HG02885 (cell line): Measurements from ENCODE around the gene EEPD1.

ENCODE experiments used
- ATAC-seq: cut with Tn5 transposase; IDR thresholded peaks from one replicate; pipeline ENCODE4 v1.9.1; 2021; ENCODE audit warnings: mild to moderate bottlenecking; ENCODE audit not compliant: unreplicated experiment, poor library complexity

EEPD1 gene

DNA sequence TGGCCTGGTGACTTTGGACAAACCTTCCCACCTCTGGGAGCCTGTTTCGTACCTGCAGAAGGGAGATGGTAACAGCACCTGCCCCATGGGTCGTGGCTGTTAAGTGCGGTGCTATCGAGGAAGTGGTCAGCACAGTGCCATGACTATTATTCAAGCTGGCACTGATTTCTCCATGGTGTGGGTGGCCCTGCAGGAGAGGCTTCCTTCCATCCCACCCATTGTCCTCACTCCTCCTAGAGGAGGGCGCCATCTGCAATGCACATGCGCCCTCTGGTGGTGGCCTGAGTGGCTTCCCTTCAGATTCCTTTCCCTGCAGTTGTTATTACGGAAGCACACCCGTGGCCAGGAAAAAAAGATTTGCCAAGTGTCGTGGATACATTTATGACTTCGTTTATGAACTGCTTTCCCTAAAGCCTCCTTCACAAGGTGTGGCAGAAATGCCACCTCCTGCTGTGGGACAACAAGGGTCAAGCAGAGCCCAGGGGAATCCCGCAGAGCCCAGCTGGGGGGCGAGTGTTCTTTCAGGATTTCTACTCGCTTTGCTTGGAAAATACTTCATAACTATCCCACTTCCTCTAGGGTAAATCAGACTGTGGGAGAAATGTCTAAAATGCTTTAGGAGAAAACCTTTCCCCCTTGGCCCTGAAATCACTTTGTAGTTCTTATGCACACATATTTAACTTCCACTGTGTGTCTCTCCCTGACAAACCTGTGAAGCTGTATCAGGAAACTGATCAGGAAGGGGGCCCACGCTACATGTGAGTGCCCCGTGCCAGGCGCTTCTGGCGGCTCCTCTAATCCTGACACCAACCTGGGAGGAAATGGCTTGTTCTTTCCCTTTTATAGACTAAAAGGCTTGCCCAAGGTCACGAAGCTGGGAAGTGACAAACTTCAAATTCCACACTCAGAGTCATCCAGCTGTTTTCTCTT lies 138.6 kb downstream of the EEPD1 start:
- ATAC-seq = peak; percentile 55

DNA sequence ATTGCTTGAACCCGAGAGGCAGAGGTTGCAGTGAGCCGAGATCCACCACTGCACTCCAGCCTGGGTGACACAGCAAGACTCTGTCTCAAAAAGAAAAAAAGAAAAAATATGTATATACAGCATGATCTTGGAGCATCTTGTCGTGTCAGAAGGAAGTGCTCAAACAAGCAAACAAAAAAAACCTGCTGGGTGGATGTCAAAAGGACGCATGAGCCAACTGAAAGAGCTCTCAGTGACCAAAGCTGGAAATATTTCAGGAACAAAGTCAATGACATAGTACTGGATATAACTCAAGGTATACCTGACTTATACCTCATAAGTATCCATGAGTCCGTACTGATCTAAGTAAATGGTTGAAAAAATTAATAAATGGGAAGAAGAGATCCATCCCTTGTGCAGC lies 142.0 kb downstream of the EEPD1 start:
- no peak for ATAC-seq

DNA sequence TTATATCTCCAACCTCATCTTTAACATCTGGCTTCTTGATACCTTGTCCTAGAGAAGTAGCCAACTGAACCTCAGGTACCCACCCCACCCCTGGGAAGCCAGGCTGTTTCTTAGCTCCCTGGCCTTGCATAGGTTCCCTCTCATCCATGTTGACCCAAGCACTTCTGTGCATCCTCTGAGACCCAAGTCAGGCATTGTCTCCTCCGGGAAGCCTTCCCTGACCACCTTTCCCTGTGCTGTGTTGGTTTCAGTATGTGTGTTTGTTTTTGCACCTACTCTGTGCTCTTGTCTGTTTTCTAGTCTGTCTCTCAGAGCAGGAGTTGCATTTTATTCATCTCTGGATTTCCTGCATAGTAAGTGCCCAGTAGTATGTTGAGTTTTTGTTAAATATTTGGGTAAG lies 143.2 kb downstream of the EEPD1 start:
- ATAC-seq = no peak

DNA sequence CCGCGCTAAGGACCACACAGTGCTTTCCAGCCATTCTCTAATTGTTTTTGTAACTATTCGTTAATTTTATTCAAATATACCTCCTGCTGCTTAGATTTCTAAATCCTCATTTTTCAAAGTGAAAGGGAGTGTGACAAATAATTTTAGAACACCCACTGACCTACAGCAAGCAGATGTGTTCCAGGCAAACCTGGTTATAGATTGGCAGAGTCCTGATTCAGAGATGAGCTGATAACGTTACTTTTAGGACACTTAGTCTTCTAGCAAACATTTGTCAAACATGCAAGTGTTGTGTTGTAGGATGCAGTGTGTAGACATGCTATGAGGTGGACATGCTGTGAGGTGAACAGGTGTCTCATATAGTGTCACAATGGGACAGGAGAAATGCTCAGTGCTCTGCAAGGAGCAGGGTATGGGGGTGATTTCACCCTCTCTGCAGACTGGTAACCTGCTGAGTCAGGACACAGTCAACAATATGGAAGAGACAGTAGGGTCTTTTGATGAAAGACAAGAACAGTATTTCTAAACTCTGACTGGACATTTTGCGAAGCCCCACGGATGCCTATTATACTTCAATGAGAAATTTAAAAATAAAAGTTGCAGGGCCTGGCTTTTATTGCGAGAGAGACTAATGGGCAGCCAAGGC lies 144.4 kb downstream of the EEPD1 start:
- no peak for ATAC-seq

DNA sequence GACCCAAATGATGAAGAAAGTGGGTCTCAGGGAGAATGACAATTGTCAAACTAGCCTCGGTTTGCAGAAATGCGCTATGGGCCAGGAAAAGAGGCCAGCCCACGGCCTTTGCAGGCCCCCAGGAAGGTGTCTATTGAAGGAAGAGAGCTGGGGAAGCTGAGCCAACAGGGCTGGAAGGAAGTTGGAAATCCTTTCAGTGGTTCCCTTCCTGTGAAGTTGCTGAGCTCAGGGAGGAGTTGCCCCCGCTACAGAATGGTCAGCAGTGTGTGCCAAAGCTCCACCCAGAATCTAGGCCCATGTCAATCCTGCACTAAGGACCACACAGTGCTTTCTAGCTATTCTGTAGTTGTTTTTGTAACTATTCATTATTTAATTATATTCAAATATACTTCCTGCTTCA lies 145.1 kb downstream of the EEPD1 start:
- ATAC-seq = no peak

DNA sequence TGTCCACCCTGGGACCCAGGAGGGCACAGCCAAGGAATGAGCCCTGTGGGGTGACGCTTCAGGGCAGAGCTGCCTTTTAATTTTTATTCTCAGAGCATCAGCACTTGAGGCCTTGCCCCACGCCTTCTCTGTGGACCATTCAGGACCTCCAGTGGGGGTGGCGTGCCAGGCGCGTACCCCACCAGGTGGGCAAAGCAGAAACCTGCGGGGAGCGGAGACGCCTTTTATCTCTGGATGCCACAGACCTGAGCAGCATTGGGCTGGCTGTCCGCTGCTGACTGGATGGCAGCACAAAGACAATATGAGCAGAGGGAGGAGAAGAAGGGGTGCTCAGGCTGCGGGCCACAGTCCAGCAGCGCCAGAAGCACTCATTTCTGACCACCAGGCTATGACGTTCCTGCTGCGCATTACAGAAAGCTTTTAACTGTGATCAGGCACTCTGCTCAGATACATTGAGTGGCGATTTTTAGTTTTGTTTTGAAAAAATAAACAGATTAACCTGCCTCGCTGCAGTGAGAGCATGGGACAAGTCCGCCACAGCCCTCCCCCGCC lies 146.2 kb downstream of the EEPD1 start:
- ATAC-seq = no peak

DNA sequence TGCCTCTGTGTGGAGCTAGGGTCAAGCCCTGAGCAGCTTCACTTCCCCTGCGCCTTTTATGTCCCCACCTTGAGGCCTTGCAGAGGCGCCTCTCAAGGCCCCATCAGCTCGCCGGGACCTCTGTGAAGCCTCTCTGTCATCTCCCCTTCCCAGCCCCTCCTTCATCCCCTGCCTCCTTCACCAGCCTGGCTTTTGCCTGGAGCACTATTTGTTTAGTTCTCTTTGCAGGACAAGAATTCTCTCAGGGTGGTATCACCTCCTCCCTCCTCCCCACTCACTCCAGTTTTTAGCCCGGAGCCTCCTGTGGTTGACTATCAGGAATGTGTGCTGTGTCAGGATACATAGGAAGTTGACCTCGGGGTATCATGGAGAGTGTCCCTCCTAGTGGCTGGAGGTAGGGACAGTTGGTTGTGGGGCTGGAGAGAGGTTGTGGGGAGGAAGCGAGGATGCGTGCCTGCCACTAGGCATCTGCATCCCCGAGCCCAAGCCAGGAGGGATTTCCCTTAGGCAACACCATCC lies 146.8 kb downstream of the EEPD1 start:
- no peak for ATAC-seq

DNA sequence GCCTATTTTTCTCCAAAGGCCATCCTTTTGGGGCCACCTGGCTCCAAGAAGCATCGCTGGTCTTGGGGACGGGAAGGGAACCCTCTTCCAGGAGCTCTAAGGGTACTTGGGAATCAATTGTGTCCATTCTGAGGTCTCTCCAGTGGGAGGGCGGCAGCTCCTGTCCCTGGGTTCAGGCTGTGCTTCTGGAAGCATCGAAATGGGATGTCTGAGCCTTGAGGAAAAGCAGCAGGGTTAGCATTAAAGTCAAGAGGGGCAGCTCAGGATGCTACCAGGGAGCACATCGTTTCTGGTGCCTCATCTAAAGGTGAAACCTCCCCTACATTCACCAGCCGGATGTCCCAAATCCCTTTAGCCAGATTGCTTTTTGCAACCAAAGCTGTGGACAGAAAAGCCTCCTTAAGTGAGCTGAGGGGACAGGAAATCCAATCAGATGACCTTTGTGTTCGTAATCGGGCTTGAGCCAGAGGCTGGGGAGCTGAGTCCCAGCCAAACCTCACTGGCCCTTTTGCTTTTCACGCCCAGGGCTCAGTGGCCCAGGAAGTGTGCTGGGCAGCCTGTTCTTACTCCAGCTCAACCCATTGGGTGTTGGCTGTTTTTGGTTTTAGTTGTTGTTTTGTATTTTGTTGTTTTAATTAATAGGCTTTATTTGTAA lies 147.8 kb downstream of the EEPD1 start:
- ATAC-seq = no peak

DNA sequence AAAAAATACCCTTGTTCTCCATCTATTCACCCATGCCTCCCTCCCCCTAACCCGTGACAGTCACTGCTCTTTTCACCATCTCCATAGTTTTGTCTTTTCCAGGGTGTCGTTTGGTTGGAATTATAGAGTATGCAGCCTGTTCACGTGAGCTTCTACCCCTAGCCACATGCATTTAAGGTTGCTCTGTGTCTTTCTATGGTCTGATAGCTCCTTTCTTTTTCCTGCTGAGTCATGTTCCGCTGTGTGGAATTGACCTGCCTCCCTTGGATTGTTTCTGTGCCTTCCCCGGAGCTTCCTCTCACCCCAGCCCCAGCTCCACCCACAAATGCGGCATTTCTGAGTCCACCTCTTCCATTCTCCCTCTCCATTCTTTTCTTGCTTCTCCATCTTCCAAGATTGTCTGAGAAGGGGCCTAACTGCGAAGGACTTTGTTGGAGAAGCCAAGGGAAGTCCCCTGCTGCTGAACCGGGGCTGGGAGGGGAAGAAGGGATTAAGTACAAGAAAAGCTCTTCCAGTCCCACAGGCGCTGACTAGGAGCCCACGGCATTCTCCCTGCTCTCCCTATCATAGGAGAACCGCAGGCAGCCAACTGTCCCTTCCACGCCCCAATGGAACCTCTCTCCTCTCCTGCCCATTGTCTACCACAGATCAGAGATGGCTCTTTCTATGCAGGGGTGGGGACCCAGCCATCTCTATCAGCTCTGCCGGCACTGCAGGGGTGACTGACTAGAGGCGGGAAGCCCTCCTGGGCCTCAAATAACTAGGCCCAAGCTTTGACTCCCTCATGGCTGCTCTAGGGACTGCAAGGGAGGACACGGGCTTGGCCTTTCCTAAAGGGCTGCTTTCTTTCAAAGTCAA lies 149.1 kb downstream of the EEPD1 start:
- no peak for ATAC-seq

DNA sequence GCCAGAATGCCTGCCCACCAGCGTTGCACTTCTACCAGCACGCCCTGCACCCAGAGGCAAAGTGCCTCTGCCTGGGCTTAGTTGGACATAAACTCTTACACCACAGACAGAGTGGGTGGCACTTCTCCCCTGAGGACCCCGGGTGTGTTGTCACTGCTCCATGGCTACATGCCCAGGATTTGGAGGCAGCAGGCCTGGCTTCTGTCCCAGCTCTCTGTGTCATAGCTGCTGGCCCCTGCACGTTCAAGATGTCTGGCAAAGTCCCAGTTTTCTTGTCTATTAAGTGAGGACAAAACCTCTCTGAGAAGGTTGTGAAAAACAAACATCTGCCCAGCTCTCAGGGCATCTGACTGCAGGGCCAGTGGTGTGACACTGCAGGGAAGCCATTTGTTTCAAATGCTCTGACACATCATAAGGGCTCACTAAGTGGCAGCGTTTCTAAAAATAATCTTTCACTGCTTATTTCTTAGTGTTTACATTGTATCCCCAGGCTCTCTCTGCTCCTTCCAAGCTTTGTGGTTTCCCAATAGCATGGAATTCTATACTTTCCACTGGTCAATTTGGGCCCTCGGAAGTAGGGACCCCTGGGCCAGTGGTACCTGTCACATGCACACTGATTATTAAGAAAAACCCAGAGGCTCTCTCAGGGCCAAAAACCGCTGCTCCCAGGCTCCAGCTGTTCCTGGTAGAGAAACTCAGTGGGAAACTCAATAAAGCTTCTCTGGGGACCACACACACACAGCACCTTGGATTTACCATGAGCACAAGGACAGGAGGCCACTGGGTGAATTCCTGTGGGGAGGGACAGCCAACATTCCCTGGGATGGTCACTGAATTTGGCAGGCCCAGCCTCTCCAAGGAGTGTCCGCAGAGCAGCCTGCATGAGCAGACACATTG lies 150.4 kb downstream of the EEPD1 start:
- ATAC-seq = no peak

DNA sequence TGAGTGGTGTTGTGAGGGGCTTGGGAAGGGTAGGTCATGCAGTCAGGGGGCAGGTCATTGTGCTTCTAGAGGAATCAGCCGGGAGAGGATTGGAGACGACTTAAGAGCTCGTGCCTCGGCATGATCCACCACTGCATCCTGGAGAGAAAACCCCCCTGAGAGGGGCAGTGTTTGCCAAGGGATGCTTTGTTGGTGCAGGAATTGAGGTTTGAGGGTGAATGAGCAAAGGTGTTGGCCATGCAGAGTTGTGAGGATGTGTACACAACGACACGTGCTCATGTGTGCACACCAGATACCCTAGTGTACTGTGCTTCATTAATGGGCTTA lies 151.0 kb downstream of the EEPD1 start:
- no peak for ATAC-seq

DNA sequence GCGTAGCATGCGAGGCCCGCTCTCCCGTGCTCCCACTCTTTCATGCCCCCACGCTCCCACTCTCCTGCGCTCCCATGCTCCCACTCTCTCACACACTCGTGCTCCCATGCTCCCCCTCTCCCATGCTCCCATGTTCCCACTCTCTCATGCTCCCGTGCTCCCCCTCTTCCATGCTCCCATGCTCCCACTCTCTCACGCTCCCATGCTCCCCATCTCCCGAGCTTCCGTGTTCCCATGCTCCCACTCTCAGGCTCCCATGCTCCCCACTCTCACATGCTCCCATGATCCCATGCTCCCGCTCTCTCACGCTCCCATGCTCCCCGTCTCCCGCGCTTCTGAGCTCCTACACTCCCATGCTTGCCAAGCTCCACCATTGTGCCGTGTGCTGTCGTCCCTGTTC lies 152.2 kb downstream of the EEPD1 start:
- ATAC-seq = no peak

DNA sequence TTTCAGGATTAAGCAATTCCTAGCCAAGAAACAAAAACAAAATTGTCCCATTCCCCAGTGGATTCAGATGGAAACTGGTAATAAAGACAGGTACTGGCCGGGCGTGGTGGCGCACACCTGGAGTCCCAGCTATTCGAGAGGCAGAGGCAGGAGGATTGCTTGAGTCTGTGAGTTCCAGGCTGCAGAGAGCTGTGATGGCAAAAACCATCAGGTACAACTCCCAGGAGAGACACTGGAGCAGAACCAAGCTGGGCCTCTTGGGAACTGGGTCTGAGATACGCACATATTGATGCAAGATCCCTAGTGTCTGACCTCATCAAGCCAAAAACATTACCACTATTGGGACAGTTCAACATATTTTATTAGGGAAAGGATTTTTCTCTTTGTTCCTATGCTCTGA lies 152.6 kb downstream of the EEPD1 start:
- no peak for ATAC-seq

DNA sequence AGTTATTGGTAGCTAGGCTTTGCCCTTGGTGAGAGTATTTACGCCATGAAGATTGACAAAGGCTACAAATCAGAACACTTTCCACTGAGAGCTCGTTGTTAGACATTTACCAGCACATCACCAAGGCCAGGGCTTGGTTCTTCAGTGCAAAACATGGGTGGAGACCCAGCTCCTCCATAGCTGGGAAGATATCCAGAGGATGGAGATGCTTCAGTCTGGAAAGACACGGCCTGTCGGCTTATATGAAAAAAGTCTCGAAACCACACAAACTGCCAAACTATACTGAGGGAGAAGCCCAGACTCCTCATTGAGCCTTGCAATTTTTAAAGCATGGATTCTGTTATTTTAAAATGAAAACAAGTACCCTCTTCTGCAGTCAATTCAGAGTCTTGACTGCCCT lies 153.2 kb downstream of the EEPD1 start:
- ATAC-seq = no peak

DNA sequence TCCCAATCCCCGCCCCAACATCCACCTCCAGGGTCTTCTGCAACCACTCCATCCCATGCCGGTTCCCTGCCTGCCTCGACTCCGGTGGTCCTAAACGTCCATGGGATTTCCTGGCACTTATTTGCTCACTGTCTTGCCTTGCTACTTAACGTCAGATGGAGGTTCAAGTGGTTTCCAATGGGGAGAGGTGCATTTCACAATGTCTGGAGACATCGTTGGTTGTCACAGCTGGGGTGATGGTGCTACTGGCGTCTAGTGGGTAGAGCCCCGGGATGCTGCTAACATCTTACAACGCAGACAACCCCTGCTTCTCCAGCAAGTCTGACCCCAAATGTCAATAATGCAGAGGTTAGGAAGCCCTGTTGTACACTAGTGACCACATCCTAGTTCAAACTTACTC lies 153.7 kb downstream of the EEPD1 start:
- no peak for ATAC-seq

DNA sequence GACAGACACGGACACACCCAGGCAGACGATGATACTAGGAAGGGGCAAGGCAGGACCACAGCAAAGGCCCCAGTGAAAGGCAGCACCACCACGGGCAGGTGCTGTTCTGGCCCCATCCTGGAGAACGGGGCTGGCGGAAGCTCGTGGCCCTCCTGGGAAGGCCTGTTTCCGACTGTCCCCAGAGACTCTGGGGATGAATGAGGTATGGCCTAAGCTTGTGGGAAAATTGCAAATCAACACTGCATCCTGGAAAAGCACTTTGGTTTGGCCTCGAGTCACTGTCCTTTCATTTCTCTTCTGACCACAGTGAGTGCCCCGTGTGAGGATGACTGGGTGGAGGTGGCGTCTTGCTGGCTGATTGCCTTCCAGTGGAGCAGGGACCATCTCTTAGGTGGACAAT lies 155.0 kb downstream of the EEPD1 start:
- no peak for ATAC-seq

DNA sequence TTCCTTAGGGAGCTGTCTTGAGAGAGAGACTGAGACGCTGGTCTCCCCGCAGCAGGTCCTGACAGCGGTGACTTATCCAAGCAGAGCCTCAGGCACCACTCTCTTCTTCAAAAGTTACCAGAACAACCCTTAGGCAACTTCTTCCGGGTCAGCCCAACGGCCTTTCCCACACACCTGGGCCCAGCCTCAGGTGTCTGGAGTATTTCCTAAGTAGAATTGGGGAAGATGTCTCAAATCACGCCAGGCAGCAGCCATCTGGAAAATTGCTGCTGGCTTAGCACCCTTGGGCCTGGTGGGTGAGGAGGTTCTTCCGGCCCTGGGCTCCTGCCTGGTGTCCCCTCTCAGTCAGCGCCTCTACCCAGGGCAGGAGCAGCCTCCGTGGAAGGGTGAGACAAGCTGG lies 156.2 kb downstream of the EEPD1 start:
- no peak for ATAC-seq

DNA sequence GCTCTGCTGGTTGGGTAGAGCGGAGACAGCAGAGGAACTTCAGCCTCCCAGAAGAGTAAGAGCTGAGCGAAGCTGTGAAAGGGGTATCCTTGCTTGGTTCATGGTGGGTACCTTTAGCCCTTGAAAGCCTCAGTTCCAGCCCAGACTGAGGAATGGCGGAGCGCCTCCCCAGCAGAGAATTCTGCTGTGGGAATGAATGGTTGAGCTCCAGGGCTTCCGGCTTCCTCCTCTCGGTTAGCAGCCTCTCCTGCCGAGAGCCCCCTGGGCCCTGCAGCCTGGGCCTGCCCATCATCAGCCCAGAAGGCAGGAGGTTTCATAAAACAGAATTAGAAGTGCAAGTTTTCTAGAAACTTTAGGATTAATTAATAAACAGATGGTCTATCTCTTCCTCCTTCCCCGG lies 156.7 kb downstream of the EEPD1 start:
- no peak for ATAC-seq

DNA sequence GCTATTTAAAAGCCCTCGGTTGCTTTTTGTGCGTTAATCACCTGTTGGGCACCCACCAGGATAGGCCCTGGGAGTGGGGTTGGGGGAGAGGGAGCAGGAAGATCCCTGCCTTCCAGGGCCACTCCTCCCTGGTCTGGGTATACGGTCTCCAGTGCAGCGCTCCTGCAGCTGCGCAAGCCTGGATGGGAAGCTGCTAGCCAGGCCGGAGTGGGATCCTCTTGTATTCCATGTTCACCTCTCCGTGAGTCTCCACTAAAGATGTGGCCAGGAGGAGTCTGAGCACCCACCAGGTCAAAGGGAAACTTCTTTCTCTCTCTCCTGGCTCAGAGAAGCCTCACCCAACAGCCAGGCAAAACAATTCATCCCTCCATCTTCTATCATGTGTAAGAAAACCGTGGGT lies 157.8 kb downstream of the EEPD1 start:
- no peak for ATAC-seq
